Psoas muscle (tissue), 8 donors: Measurements from ENCODE around the gene FBXL7. TPM values are rescaled to one million over a fixed set of nuclear protein-coding genes. Genes with fewer than 3 reads are reported as not detected.

Source experiments
- ATAC-seq, 4 donors: fragments of 200-7000 bp; cut with Tn5 transposase; one replicate each; pipeline ENCODE4 v1.9.1; 2020; ENCODE audit warnings: moderate library complexity in 3 of 4, mild to moderate bottlenecking in 2 of 4
- DNase-seq, 2 donors: peaks; one replicate each; pipeline ENCODE4 v3.0.0-alpha.2; 2020
- H3K27ac ChIP-seq: fragments of 200-600 bp; one replicate; pipeline ENCODE4 v1.8.0; 2022
- H3K27me3 ChIP-seq, 3 donors: fragments of 200-600 bp in 1 of 3; one replicate each; pipeline versions ENCODE4 v1.6.1 to v1.8.0; 2013 to 2022; ENCODE audit warnings: low read length in 2 of 3, mild to moderate bottlenecking in 2 of 3, moderate library complexity in 1 of 3; ENCODE audit not compliant: insufficient read depth in 3 of 3
- H3K36me3 ChIP-seq, 2 donors: fragments of 200-600 bp in 1 of 2; one replicate each; pipeline versions ENCODE4 v1.6.1 to v1.8.0; 2013 to 2022; ENCODE audit warnings: low read depth in 1 of 2, mild to moderate bottlenecking in 1 of 2, moderate library complexity in 1 of 2; ENCODE audit not compliant: insufficient read depth in 1 of 2
- H3K4me1 ChIP-seq: fragments of 200-600 bp; one replicate; pipeline ENCODE4 v1.8.0; 2022
- H3K4me3 ChIP-seq: fragments of 200-600 bp; one replicate; pipeline ENCODE4 v1.8.0; 2022; ENCODE audit warnings: mild to moderate bottlenecking
- H3K9me3 ChIP-seq: fragments of 200-600 bp; one replicate; pipeline ENCODE4 v1.8.0; 2022
- CTCF ChIP-seq: fragments of 200-600 bp; IDR thresholded peaks from one replicate; pipeline ENCODE4 v1.8.0; 2022; ENCODE audit warnings: antibody characterized with exemption
- WGBS, 3 donors: extraction: QIAGEN DNeasy Blood & Tissue Kit; methylation state at CpG; one replicate each; pipeline versions ENCODE4 v1.1.6 to v1.1.7; 2013; 5-methylcytosine and 5-hydroxymethylcytosine counted together
- intact Hi-C, 2 donors: fragments of 100-400 bp; cut with DNase I; formaldehyde crosslinking; loops; one replicate each; pipeline versions ENCODE4 v1.11.0 to v1.14.2; 2022
- polyA plus RNA-seq, 3 donors: library from polyadenylated mRNA; stranded (reverse); fragments of 200-250 nt; gene quantifications; one replicate each; pipeline ENCODE4 v1.2.3, GENCODE V29; 2013
- total RNA-seq, 4 donors: library from RNA; stranded (reverse); fragmentation: NEBNext Ultra II Directional in 2 of 4; extraction: Animal tissue kit (Norgen Biotek cat#: 25700) in 2 of 4; gene quantifications; one replicate each; pipeline versions ENCODE4 v1.2.1 to v1.2.4, GENCODE V29; 2021 to 2023
- donor health status: healthy with polysubstance abuse.
- donor health status: DM: no; HTN: no; CAD: no; lungs with moderate emphysema.
- donor health status: Bipolar disorder and iron deficiency.
- donor health status: healthy.
- donor health status: DM: yes; HTN: yes; CAD: no.
- donor health status: DM: no; HTN: no; CAD: no.
- donor health status: DM: no; HTN: no; CAD: no.
- donor health status: DM: yes; HTN: yes; CAD: no.

FBXL7 gene
- total and polyA plus RNA-seq, 7 donors: 1.6 to 7.5 (median 2.6) TPM

GRCh38 chr5:15783734-15784133, 283.8 kb downstream of the FBXL7 start:
- no peak for TF ChIP-seq CTCF
- Histone ChIP-seq H3K27ac (no peak overlapping the region), H3K4me3 (no peak overlapping the region), H3K27me3 (no peaks in the 10 kb centered on the region), H3K4me1 (no peaks in the 10 kb centered on the region), H3K9me3 (no peaks in the 10 kb centered on the region), H3K36me3 (no peaks in the 10 kb centered on the region)
- ATAC-seq (no peak), DNase-seq (no peak)
- intact Hi-C loops: no loop called here

GRCh38 chr5:15785531-15785981, 285.6 kb downstream of the FBXL7 start:
- Histone ChIP-seq H3K27ac (no peak overlapping the region), H3K36me3 (no peaks in the 10 kb centered on the region), H3K4me1 (no peaks in the 10 kb centered on the region), H3K9me3 (no peaks in the 10 kb centered on the region), H3K27me3 (no peaks in the 10 kb centered on the region), H3K4me3 (no peak overlapping the region)
- WGBS, 3 donors: 28 to 42% (median 29%) methylated on average over 5 of the region's 5 CpGs
- TF ChIP-seq CTCF: no peak
- DNase-seq (no peak), ATAC-seq (no peak)
- intact Hi-C loops: no loop called here

GRCh38 chr5:15786326-15786725, 286.3 kb downstream of the FBXL7 start:
- H3K27me3 ChIP-seq: no peaks in the 10 kb centered on the region
- intact Hi-C loops: no loop called here
- no peaks in the 10 kb centered on the region for H3K36me3 ChIP-seq
- no peaks in the 10 kb centered on the region for H3K4me1 ChIP-seq
- H3K4me3 ChIP-seq: no peak overlapping the region
- ATAC-seq (no peak), DNase-seq (no peak)
- H3K27ac ChIP-seq: no peak overlapping the region
- no peak for TF ChIP-seq CTCF
- H3K9me3 ChIP-seq: no peaks in the 10 kb centered on the region

GRCh38 chr5:15786884-15787283, 286.9 kb downstream of the FBXL7 start:
- Histone ChIP-seq H3K27me3 (no peaks in the 10 kb centered on the region), H3K9me3 (no peaks in the 10 kb centered on the region), H3K36me3 (no peaks in the 10 kb centered on the region), H3K4me1 (no peaks in the 10 kb centered on the region), H3K27ac (no peak overlapping the region), H3K4me3 (no peak overlapping the region)
- DNase-seq (no peak), ATAC-seq (no peak)
- 26 to 41% (median 35%) methylated on average over 5 of the region's 5 CpGs for WGBS, 3 donors
- intact Hi-C loops: no loop called here
- no peak for TF ChIP-seq CTCF

- Histone ChIP-seq H3K27me3 (no peaks in the 10 kb centered on the region), H3K4me1 (no peaks in the 10 kb centered on the region), H3K4me3 (no peak overlapping the region), H3K36me3 (no peaks in the 10 kb centered on the region), H3K27ac (no peak overlapping the region), H3K9me3 (no peaks in the 10 kb centered on the region)
- TF ChIP-seq CTCF: no peak
- WGBS, 3 donors: 85 to 90% (median 87%) methylated on average over 2 of the region's 2 CpGs
- intact Hi-C loops: no loop called here
- DNase-seq (no peak), ATAC-seq (no peak)
Observed at GRCh38 chr5:15787681-15788080, 287.7 kb downstream of the FBXL7 start.
